Measurements from ENCODE around the gene TMEM184B. TPM values are rescaled to one million over a fixed set of nuclear protein-coding genes. Genes with fewer than 3 reads are reported as not detected.
"Not testable (repeated sequence)": the region's sequence is repeated elsewhere in the genome, so short reads cannot be mapped to it uniquely, and the experiment has no call there.

TMEM184B gene
- total RNA-seq, 1 experiment from 2014 or later = 16.9 TPM

DNA sequence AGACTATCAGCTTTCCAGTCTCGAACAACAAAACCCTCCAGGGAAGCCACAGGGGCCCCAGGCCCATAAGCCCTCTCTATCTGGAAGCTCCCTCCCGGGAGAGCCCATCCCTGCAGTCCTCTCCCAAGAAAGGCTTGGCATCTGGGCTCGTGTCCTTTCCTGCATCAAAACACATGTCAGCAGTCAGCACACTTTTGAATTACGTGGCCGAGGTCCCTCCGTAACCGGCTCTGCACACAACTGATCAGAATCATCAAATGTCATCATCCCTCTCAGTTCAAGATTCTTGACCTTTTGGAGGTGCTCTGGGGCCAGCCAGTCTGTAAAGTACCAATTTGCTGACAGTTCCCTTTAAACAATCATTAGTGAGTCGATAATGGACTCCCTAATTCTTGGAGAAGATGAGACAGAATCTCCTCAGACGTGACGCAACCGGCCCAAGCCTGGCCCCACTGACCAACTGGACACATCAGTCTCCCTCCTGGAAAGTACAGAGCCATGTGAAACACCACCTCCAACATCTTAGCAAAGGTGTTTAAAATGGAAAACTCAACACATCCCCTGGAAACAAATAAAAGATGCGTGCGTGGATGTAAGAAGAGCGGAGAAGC, 37.5 kb downstream of the TMEM184B start:
- Histone ChIP-seq H3K27me3 (no peaks in the 10 kb centered on the region), H3K36me3 (no peaks in the 10 kb centered on the region; the same call in none of the 2 replicates), H3K27ac (no peak overlapping the region), H3K4me3 (no peak overlapping the region), H3K9me3 (replicated peaks) (no peaks in the 10 kb centered on the region), H3K4me1 (peaks cover 5% of the 10 kb centered on the region)
- DNase-seq = no peak

DNA sequence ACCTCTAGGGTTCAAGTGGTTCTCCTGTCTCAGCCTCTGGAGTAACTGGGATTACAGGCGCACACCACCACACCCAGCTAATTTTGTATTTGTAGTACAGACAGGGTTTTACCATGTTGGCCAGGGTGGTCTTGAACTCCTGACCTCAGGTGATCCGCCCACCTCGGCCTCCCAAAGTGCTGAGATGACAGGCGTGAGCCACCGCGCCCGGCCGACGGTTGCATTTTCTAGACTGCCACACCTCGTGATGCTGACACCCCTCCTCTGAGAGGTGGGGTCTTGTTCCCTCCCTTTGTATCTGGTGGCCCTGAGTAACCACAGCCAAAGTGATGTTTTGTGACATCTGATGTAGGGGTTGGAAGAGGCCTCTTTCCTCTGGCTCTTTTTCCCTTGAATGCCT, 39.0 kb downstream of the TMEM184B start:
- H3K27me3 ChIP-seq; DNase-seq; H3K4me3 ChIP-seq; H3K36me3 ChIP-seq; H3K4me1 ChIP-seq; H3K27ac ChIP-seq; H3K9me3 ChIP-seq (replicated peaks): not testable (repeated sequence)

DNA sequence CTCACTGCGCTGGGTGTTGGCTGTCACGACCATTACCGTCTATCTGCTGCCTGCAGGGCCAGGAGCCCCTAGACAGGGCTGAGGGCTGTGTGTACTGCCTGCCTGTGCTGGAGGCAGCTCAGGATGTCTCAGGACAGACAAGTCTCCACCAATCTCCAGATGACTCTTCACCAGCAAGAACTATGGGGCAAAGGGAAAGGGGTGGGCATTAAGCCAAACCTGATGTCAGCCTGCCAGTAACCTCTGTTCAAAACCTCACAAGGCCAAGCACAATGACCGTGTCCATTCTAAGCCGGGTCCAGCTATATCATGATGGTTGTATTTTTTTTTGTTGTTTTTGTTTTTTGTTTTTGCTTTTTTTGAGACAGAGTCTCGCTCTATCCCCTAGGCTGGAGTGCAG, 39.4 kb downstream of the TMEM184B start:
- Histone ChIP-seq H3K4me3 (no peak overlapping the region), H3K27me3 (no peaks in the 10 kb centered on the region), H3K9me3 (replicated peaks) (no peaks in the 10 kb centered on the region), H3K4me1 (peaks cover 9% of the 10 kb centered on the region), H3K36me3 (no peaks in the 10 kb centered on the region; the same call in 1 of the 2 replicates), H3K27ac (no peak overlapping the region)
- DNase-seq = no peak

DNA sequence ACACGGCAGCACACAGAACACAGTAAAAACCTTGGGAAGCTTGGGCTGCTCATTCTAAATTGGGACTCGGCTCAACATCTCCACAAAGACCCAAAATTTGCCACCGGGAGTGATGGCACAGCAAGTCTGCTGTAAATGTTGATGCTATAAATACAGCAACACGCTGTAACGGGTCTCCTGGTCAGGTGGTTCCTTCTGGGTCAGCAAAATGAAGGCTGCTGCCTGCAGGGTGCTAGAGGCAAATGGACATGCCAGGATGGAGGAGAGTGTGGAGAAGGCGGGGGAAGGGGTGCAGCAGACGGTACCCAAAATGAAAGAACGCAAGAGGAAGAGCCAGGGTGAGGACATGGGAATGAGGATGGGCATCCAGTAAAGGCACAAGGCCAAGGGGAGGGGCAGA, 40.6 kb downstream of the TMEM184B start:
- no peak overlapping the region for H3K4me3 ChIP-seq
- no peaks in the 10 kb centered on the region for H3K9me3 ChIP-seq (replicated peaks)
- H3K27me3 ChIP-seq = no peaks in the 10 kb centered on the region
- no peak overlapping the region for H3K27ac ChIP-seq
- peaks cover 13% of the 10 kb centered on the region for H3K4me1 ChIP-seq
- H3K36me3 ChIP-seq = no peaks in the 10 kb centered on the region; the same call in 1 of the 2 replicates
- no peak for DNase-seq

DNA sequence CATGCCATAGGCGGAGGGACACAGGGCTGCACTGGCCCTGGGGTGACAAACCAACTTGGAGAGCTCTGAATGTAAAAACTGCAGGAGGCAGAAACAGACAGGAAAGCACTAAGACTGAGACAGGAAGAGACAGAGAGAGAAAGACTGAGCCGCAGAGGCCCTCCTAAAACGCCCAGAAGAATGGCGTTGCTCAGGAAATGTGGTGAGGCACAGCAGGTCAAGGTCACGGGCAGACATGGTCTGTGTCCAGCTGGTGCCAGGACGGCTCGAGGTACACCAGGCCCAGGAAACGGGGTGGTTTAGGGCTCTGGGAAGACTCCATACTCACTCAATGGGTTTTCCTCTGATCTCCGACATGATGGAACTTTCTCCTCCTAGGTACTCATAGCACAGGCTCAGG, 41.9 kb downstream of the TMEM184B start:
- no peaks in the 10 kb centered on the region for H3K27me3 ChIP-seq
- H3K4me1 ChIP-seq = peaks cover 13% of the 10 kb centered on the region
- no peak overlapping the region for H3K4me3 ChIP-seq
- H3K36me3 ChIP-seq = no peaks in the 10 kb centered on the region
- H3K9me3 ChIP-seq (replicated peaks) = no peaks in the 10 kb centered on the region
- no peak overlapping the region for H3K27ac ChIP-seq
- DNase-seq = no peak

DNA sequence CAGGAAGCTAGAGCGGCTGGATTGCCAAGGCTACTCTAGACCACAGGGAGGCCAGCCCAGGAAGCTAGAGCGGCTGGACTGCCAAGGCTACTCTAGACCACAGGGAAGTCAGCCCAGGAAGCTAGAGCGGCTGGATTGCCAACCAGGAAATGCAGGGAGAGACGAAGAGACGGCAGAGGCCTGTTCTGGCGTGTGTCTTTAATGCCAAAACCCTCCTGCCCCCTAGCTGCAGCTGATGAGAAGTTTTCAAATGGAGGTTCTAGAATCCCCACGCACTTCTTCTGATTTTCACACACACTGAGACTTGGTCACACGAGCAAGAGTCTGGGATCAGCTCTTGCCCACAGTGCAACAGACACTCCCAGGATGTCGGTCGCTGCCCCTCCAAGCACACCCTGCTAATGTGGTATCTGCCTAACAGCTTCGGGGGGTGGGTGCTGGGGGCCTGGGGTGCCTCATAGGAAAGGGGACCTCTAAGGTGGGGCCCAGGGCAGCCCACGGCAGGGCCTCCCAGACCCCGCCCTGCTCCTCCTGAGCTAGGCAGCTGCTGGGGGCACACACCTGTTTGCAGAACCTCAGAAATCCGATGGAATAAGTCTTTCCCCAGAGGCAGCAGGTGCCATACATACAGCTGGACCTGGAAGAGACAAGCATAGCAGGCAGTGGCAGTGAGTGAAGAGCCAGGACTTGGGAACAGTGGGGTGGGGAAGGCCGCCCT, 42.5 kb downstream of the TMEM184B start:
- H3K27me3 ChIP-seq = no peaks in the 10 kb centered on the region
- peak in 1 of 2 experiments; percentile 27 for DNase-seq
- H3K4me1 ChIP-seq = peaks cover 13% of the 10 kb centered on the region
- no peak overlapping the region for H3K27ac ChIP-seq
- H3K36me3 ChIP-seq = no peaks in the 10 kb centered on the region
- H3K9me3 ChIP-seq (replicated peaks) = no peaks in the 10 kb centered on the region
- H3K4me3 ChIP-seq = no peak overlapping the region

DNA sequence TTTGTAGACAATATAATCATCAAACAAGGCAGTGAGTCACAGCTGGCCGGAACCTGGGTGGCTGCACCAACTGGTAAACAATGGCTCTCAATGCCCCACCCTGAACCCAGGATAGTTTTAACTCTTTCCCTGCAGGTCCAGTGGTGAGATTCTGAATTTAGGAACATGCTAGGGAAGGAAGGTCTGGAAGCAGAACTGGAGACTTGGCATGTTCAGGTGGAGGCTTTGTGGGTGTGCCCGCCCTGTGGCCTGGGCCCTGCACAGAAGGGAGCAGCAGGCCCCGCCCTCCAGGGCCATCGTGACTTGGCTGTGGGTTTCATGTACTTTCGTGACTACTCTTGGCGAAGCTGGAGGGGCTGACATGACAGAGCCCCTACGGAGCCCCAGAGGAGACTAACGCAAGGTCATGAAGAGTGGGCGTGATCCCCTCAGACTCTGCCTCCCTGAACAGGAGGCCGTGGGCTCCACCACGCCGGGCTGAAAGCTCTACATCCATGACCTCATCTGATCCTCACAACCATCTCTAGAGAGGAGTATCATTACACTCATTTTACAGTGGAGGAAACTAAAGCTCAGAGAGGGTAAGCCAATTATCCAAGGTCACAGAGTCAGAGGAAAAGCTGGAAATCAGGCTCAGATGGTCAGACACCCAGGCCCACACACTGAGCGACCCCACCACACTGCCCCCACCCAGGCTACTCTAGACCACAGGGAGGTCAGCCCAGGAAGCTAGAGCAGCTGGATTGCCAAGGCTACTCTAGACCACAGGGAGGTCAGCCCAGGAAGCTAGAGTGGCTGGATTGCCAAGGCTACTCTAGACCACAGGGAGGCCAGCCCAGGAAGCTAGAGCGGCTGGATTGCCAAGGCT, 43.7 kb downstream of the TMEM184B start:
- peak overlapping the region; percentile 59 for H3K27ac ChIP-seq
- no peaks in the 10 kb centered on the region for H3K36me3 ChIP-seq
- DNase-seq = peak; percentile 34 to 52
- H3K27me3 ChIP-seq = no peaks in the 10 kb centered on the region
- H3K4me3 ChIP-seq = no peak overlapping the region
- no peaks in the 10 kb centered on the region for H3K9me3 ChIP-seq (replicated peaks)
- H3K4me1 ChIP-seq = peaks cover 13% of the 10 kb centered on the region

DNA sequence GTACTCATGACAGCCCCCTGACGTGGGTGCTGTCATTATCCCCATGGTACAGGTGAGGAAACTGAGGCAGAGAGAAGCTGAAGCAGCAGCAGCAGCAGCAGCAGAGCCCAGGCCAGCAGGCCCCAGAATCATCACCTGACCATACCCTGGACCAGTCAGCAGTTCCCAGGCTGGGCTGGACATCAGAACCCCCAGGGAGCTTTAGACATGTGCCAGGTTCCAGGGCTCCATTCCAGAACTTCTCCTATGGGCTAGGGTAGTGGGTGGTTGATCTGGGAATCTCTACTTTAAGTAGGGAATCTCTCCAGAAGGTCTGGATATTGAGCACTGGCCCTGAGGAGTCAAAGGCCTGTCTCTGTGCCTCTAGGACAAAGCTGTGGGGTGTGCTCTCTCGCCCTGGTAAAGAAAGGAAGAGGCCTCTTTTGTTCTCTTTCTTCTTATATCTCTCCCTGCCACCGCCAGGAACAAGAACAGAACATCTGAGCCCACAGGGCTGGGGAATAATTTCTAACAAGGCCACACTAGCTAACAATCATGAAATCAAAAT, 44.4 kb downstream of the TMEM184B start:
- DNase-seq = no peak
- H3K36me3 ChIP-seq = no peaks in the 10 kb centered on the region

DNA sequence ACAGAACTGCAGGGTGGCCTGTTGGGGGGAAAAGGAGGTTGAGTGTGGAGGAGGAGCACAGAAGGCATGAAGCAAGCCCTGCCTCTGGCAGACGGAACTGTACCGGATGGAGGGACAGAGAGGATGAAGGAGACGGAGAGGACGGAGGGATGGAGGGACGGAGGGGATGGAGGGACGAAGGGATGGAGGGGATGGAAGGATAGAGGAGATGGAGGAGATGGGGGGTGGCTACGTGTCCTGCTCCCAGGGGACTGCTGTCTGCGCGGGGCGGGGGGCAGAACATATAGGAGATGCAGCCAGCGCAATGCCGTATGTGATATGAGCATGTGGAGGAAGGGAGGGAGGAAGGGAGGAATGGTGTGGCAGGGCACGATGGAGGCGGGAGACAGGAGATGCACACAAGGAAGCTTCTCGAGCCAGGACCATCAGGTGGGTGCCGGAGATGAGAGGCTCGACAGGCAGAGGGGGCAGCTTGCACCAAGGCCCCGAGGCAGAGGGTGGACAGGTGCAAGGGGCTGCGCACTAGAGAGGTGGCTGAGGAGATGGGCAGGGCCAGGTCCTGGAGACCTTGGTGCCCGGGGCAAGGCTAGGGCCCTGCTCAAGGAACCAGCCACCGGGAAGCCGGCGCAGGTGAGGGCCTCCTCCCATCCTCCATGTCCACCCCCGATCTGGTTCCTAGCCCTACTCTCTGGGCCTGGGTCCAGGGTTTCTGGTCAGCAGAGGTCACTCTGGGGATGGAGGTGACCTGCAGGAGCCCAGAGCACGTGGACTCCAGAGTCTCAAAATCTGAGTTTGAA, 45.8 kb downstream of the TMEM184B start:
- Histone ChIP-seq H3K36me3 (no peaks in the 10 kb centered on the region), H3K4me3 (no peak overlapping the region), H3K27ac (no peak overlapping the region), H3K9me3 (replicated peaks) (no peaks in the 10 kb centered on the region), H3K27me3 (no peaks in the 10 kb centered on the region), H3K4me1 (peaks cover 13% of the 10 kb centered on the region)
- DNase-seq = no peak

More for the DNA sequence above, 44.4 kb downstream of the TMEM184B start:
- Histone ChIP-seq H3K27me3 (no peaks in the 10 kb centered on the region), H3K4me3 (no peak overlapping the region), H3K27ac (peak overlapping the region; percentile 59), H3K4me1 (peaks cover 13% of the 10 kb centered on the region), H3K9me3 (replicated peaks) (no peaks in the 10 kb centered on the region)

DNA sequence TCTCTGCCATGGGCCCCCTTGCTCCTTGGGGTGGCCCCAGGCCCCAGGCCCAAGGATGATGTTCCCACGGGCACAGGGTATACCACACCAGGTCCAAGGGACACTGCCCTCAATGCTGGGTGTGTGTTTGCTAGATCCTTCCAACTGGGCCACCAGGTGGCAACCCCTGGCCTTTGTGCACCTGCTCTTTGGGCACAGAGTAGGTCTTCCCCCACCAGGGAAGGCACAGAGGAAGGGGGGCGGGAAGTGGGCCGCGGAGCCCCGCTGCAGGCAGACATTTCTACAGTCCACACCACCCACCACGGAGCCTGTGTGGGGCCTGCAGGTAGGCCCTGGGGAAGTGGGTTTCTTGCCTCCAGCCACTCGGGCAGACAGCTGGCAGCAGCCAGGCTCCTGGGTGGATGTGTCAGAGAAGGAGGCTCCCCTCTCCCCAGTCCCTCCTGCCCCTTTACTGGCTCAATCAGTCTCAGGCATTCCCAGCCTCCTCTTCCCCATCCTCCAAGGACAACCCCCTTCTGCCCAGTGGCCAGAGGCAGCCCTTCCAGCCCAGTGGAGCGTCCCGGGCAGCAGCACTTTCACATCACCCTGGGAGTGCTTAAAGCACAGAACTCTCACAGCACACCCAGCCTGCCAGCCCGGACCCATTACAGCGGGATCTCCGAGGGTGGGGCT, 49.4 kb downstream of the TMEM184B start:
- H3K9me3 ChIP-seq (replicated peaks) = no peaks in the 10 kb centered on the region
- H3K27me3 ChIP-seq = no peaks in the 10 kb centered on the region
- H3K4me3 ChIP-seq = no peak overlapping the region
- DNase-seq = no peak
- H3K36me3 ChIP-seq = no peaks in the 10 kb centered on the region
- peaks cover 12% of the 10 kb centered on the region for H3K4me1 ChIP-seq
- no peak overlapping the region for H3K27ac ChIP-seq

DNA sequence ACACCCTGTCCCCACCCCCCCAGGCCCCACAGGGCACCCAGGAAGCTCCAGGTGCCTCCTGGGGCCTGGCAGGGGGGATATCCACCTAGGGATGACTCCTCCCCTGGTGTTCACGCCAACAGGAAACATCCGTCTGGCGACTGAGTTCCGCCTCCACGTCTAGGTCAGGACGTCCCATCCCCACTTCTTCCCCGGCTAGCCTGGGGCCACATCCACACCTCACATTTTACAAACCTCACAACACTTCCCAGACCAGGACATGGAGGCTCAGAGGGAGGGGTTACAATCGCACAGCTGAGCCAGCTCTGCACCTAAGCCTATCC, 50.1 kb downstream of the TMEM184B start:
- H3K27ac ChIP-seq = no peak overlapping the region
- peaks cover 15% of the 10 kb centered on the region for H3K4me1 ChIP-seq
- no peaks in the 10 kb centered on the region for H3K36me3 ChIP-seq
- no peak for DNase-seq
- no peaks in the 10 kb centered on the region for H3K27me3 ChIP-seq
- no peaks in the 10 kb centered on the region for H3K9me3 ChIP-seq (replicated peaks)
- H3K4me3 ChIP-seq = no peak overlapping the region

DNA sequence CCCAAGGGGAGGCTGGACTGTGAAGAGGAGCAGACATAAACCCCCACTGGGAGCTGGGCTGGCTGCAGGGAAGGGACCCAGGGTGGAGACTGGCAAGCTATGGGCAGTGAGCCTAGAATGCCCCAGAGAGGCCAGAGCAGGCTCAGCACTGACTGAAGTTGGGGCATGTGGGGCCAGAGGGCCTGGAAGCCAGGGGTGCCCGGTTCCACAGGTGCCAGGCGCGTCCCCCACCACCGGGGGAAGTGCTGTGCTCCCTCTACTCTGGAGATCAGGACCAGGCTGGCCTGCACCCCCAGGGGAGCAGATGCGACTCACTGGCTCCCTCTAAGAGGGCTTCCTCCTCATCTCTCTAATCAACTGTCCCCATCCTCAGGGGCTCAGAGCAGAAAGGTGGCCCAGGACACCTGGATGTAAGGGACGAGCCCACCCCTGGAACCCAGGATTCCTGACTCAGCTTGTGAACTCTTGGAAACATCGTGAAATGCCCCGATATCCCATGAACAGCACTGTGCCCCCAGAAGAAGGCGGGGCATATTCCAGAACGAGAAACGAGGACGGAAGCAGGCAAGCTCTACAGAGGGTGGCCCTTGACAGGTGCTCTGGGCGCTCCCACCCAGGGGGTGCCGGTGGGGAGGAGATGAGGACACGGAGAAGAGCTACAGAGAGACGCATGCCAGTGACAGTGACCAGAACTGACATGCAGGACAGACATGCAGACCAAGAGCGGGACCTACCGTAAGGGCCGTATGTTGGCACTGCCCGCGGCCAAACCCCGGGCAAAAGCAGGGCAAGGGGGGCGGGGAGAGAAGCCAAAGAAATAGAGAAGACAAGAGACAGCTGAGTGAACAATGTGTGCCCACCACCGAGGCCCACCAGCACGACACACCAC, 50.7 kb downstream of the TMEM184B start:
- H3K4me3 ChIP-seq = no peak overlapping the region
- H3K36me3 ChIP-seq = no peaks in the 10 kb centered on the region
- H3K4me1 ChIP-seq = peaks cover 15% of the 10 kb centered on the region
- DNase-seq = no peak
- H3K27me3 ChIP-seq = no peaks in the 10 kb centered on the region
- H3K9me3 ChIP-seq (replicated peaks) = no peaks in the 10 kb centered on the region
- H3K27ac ChIP-seq = no peak overlapping the region

DNA sequence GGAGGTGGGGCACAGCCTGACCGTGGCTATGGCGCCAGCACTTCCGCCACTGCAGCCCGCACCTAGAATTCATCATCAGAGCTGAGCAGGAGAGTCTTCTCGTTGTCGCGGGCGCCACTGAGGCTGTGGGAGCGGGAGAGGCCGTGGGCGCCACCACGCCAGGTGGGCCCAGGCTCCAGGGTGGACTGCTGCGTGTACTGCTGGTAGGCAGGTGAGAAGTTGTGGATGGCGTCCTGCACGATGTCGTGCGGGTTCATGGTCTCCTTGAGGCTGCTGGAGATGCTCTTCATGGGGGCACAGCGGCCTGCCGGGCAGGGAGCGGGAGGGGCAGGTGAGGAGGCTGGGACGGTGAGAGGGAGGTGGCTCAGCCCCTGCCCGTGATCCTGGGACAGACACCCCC, 51.4 kb downstream of the TMEM184B start:
- H3K9me3 ChIP-seq (replicated peaks) = no peaks in the 10 kb centered on the region
- no peak for DNase-seq
- no peaks in the 10 kb centered on the region for H3K27me3 ChIP-seq
- H3K4me1 ChIP-seq = peaks cover 15% of the 10 kb centered on the region
- no peaks in the 10 kb centered on the region for H3K36me3 ChIP-seq
- no peak overlapping the region for H3K4me3 ChIP-seq
- no peak overlapping the region for H3K27ac ChIP-seq
